Liver (tissue), 3 donors: Measurements from ENCODE around the gene PLD6.

Experiments used
- EGR1 ChIP-seq, 2 donors: IDR thresholded peaks; 2 replicates each; pipeline ENCODE4 v1.6.1; 2016 to 2018; ENCODE audit warnings: antibody characterized with exemption in 2 of 2, low read depth in 2 of 2
- FOXA1 ChIP-seq: IDR thresholded peaks from 2 replicates; pipeline ENCODE4 v1.6.1; 2016; ENCODE audit warnings: antibody characterized with exemption
- NR2F2 ChIP-seq: IDR thresholded peaks from 2 replicates; pipeline ENCODE4 v1.6.1; 2016; ENCODE audit warnings: antibody characterized with exemption
- RXRA ChIP-seq, 2 donors: IDR thresholded peaks; 2 replicates each; pipeline ENCODE4 v1.6.1; 2017 to 2018; ENCODE audit warnings: antibody characterized with exemption in 2 of 2, mild to moderate bottlenecking in 1 of 2
- SP1 ChIP-seq: IDR thresholded peaks from 2 replicates; pipeline ENCODE4 v1.6.1; 2018; ENCODE audit warnings: antibody characterized with exemption, mild to moderate bottlenecking
- YY1 ChIP-seq: IDR thresholded peaks from 2 replicates; pipeline ENCODE4 v1.6.1; 2016; ENCODE audit warnings: antibody characterized with exemption, mild to moderate bottlenecking
- TF ChIP-seq, protein P1 (sequence below): IDR thresholded peaks from 2 replicates; pipeline ENCODE4 v1.6.1; 2016; ENCODE audit warnings: antibody characterized with exemption
- TF ChIP-seq, protein P2 (sequence below): fragments of 150-350 bp; IDR thresholded peaks from 2 replicates; pipeline ENCODE4 v1.5.1; 2017; ENCODE audit warnings: improper control_type of control experiment, low read depth, low read length; ENCODE audit not compliant: missing input control
- TF ChIP-seq, protein P3 (sequence below): IDR thresholded peaks from 2 replicates; pipeline ENCODE4 v1.6.1; 2016; ENCODE audit warnings: antibody characterized with exemption, mild to moderate bottlenecking
- TF ChIP-seq, protein P4 (sequence below): IDR thresholded peaks from 2 replicates; pipeline ENCODE4 v1.6.1; 2016; ENCODE audit warnings: antibody characterized with exemption
- TF ChIP-seq, protein P5 (sequence below): IDR thresholded peaks from 2 replicates; pipeline ENCODE4 v1.6.1; 2016; ENCODE audit warnings: antibody characterized with exemption
- donor health status: healthy.
- donor health status: healthy.

DNA sequence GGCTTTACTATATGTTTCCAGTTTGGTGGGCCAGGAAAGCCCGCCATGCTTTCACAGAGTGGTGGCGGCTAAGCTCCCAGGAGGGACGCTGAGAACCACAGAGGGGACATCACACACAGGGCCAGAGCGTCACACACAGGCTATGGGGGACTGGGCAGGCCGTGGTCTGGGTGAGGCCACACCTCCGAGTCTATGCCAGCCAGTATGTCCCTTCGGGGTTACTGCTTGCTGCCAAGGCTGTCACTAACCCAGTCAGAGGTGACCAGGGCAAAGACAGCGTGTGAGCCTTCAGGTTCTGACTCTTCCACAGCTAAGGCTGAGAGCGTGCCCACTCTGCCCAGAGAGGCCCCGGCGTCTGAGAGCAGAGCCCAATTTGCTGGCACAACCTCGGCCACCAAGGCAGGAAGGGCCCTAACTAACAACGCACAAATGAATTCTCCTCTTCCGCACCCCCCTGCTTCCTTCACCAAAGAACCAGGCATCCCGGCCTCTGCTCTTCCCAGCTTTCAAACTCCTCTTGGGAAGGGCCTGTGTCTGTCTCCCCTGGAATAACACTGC is 2.9 kb downstream of the PLD6 start:
- TF ChIP-seq, protein P1, sequence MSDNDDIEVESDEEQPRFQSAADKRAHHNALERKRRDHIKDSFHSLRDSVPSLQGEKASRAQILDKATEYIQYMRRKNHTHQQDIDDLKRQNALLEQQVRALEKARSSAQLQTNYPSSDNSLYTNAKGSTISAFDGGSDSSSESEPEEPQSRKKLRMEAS, result no peak
- no peak for TF ChIP-seq NR2F2
- TF ChIP-seq, protein P2, sequence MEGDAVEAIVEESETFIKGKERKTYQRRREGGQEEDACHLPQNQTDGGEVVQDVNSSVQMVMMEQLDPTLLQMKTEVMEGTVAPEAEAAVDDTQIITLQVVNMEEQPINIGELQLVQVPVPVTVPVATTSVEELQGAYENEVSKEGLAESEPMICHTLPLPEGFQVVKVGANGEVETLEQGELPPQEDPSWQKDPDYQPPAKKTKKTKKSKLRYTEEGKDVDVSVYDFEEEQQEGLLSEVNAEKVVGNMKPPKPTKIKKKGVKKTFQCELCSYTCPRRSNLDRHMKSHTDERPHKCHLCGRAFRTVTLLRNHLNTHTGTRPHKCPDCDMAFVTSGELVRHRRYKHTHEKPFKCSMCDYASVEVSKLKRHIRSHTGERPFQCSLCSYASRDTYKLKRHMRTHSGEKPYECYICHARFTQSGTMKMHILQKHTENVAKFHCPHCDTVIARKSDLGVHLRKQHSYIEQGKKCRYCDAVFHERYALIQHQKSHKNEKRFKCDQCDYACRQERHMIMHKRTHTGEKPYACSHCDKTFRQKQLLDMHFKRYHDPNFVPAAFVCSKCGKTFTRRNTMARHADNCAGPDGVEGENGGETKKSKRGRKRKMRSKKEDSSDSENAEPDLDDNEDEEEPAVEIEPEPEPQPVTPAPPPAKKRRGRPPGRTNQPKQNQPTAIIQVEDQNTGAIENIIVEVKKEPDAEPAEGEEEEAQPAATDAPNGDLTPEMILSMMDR, result no peak
- TF ChIP-seq FOXA1, result no peak
- TF ChIP-seq, protein P3, sequence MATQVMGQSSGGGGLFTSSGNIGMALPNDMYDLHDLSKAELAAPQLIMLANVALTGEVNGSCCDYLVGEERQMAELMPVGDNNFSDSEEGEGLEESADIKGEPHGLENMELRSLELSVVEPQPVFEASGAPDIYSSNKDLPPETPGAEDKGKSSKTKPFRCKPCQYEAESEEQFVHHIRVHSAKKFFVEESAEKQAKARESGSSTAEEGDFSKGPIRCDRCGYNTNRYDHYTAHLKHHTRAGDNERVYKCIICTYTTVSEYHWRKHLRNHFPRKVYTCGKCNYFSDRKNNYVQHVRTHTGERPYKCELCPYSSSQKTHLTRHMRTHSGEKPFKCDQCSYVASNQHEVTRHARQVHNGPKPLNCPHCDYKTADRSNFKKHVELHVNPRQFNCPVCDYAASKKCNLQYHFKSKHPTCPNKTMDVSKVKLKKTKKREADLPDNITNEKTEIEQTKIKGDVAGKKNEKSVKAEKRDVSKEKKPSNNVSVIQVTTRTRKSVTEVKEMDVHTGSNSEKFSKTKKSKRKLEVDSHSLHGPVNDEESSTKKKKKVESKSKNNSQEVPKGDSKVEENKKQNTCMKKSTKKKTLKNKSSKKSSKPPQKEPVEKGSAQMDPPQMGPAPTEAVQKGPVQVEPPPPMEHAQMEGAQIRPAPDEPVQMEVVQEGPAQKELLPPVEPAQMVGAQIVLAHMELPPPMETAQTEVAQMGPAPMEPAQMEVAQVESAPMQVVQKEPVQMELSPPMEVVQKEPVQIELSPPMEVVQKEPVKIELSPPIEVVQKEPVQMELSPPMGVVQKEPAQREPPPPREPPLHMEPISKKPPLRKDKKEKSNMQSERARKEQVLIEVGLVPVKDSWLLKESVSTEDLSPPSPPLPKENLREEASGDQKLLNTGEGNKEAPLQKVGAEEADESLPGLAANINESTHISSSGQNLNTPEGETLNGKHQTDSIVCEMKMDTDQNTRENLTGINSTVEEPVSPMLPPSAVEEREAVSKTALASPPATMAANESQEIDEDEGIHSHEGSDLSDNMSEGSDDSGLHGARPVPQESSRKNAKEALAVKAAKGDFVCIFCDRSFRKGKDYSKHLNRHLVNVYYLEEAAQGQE, result no peak
- TF ChIP-seq, protein P4, sequence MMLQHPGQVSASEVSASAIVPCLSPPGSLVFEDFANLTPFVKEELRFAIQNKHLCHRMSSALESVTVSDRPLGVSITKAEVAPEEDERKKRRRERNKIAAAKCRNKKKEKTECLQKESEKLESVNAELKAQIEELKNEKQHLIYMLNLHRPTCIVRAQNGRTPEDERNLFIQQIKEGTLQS, result no peak
- no peak for TF ChIP-seq EGR1 (IDR thresholded peaks at IDR 0.05; ENCODE audit: low read depth in 2 of 2)
- no peak for TF ChIP-seq SP1
- TF ChIP-seq, protein P5, sequence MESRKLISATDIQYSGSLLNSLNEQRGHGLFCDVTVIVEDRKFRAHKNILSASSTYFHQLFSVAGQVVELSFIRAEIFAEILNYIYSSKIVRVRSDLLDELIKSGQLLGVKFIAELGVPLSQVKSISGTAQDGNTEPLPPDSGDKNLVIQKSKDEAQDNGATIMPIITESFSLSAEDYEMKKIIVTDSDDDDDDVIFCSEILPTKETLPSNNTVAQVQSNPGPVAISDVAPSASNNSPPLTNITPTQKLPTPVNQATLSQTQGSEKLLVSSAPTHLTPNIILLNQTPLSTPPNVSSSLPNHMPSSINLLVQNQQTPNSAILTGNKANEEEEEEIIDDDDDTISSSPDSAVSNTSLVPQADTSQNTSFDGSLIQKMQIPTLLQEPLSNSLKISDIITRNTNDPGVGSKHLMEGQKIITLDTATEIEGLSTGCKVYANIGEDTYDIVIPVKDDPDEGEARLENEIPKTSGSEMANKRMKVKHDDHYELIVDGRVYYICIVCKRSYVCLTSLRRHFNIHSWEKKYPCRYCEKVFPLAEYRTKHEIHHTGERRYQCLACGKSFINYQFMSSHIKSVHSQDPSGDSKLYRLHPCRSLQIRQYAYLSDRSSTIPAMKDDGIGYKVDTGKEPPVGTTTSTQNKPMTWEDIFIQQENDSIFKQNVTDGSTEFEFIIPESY, result no peak
- no peak for TF ChIP-seq YY1
- no peak for TF ChIP-seq RXRA (IDR thresholded peaks at IDR 0.05)
